Immature natural killer cell (primary cell): ENCODE measurements around the gene POLA1. TPM values are rescaled to one million over a fixed set of nuclear protein-coding genes. Genes with fewer than 3 reads are reported as not detected.

Experiments
- DNase-seq, 3 donors: peaks; one replicate each; pipeline ENCODE4 v3.0.0; 2022; ENCODE audit warnings: mixed read lengths in 1 of 3
- H3K27ac Mint-ChIP-seq, 6 donors: one replicate each; pipeline ENCODE4 v1.8.0; 2020; ENCODE audit warnings: mixed read lengths in 6 of 6, mild to moderate bottlenecking in 5 of 6, inconsistent platforms in 4 of 6, moderate library complexity in 3 of 6
- H3K27me3 Mint-ChIP-seq, 3 donors: one replicate each; pipeline ENCODE4 v1.8.0; 2020 to 2021; ENCODE audit warnings: low read depth in 3 of 3, mild to moderate bottlenecking in 3 of 3, mixed read lengths in 3 of 3, moderate library complexity in 3 of 3, inconsistent platforms in 1 of 3
- H3K36me3 Mint-ChIP-seq, 3 donors: one replicate each; pipeline ENCODE4 v1.8.0; 2020; ENCODE audit warnings: mixed read lengths in 3 of 3, inconsistent platforms in 2 of 3, mild to moderate bottlenecking in 2 of 3
- H3K4me1 Mint-ChIP-seq, 2 donors: one replicate each; pipeline ENCODE4 v1.8.0; 2020; ENCODE audit warnings: inconsistent platforms in 2 of 2, mild to moderate bottlenecking in 2 of 2, mixed read lengths in 2 of 2, moderate library complexity in 1 of 2
- H3K4me3 Mint-ChIP-seq, 5 donors: one replicate each; pipeline ENCODE4 v1.8.0; 2020; ENCODE audit warnings: mild to moderate bottlenecking in 5 of 5, mixed read lengths in 5 of 5, inconsistent platforms in 3 of 5, moderate library complexity in 3 of 5
- H3K9me3 Mint-ChIP-seq, 6 donors: one replicate each; pipeline ENCODE4 v1.8.0; 2020; ENCODE audit warnings: mild to moderate bottlenecking in 6 of 6, mixed read lengths in 6 of 6, inconsistent platforms in 4 of 6, moderate library complexity in 3 of 6
- polyA plus RNA-seq, 3 donors: library from polyadenylated mRNA; unstranded; fragments of 300-500 nt; fragmentation: Illumina TruSeq; gene quantifications; one replicate each; pipeline ENCODE4 v1.2.3, GENCODE V29; 2021

POLA1 gene
- polyA plus RNA-seq, 3 donors from 2014 or later = 3.8 to 6.5 (median 3.9) TPM

DNA sequence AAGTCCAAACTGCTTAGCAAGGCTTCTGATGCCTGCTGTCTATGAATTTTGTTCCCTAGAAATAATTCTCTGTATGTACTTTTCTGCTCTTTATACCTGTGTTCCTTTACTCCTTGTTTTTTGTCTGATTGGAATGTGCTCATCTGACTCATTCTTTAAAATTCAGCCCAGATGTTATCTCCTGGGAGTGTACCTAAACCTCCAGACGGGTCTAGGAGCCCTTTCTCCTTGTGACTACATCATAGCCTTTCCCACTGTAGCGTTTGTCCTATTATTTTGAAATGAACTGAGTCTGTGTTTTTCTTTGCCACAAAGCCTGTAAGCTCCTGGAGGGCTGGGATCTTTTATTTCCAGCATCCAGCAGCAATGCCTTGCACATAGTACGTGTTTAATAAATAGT is 26.3 kb downstream of the POLA1 start:
- H3K4me1 Mint-ChIP-seq = no peaks in the 10 kb centered on the region
- DNase-seq = no peak
- peaks cover 0 to 1% (median 0%) of the 10 kb centered on the region in 6 donors for H3K9me3 Mint-ChIP-seq
- no peak overlapping the region for H3K27ac Mint-ChIP-seq
- H3K36me3 Mint-ChIP-seq = peaks cover 8 to 18% (median 13%) of the 10 kb centered on the region in 3 donors
- no peak overlapping the region for H3K4me3 Mint-ChIP-seq
- H3K27me3 Mint-ChIP-seq = peaks cover 0 to 8% (median 0%) of the 10 kb centered on the region in 3 donors

DNA sequence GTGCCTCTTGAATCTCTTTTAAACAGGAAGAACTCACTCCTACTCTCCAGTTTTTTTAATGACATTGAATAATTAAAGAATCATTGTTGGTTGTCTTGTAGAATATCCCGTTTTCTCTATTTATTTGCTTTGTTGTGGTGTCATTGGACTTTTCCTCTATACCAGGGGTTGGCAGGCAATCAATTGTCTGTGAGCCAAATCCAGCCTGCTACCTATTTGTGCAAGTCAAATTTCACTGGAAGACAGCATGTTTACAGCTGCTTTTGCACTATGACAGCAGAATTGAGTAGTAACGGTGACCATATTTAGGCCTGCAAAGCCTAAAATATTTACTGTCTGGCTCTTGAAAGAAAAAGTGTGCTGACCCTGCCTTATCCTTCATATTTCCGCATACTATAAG is 34.8 kb downstream of the POLA1 start:
- no peaks in the 10 kb centered on the region for H3K9me3 Mint-ChIP-seq
- no peak overlapping the region for H3K4me3 Mint-ChIP-seq
- H3K36me3 Mint-ChIP-seq = peaks cover 0 to 3% (median 0%) of the 10 kb centered on the region in 3 donors
- H3K27me3 Mint-ChIP-seq = peaks cover 0 to 3% (median 2%) of the 10 kb centered on the region in 3 donors
- H3K4me1 Mint-ChIP-seq = no peaks in the 10 kb centered on the region
- H3K27ac Mint-ChIP-seq = no peak overlapping the region
- no peak for DNase-seq

DNA sequence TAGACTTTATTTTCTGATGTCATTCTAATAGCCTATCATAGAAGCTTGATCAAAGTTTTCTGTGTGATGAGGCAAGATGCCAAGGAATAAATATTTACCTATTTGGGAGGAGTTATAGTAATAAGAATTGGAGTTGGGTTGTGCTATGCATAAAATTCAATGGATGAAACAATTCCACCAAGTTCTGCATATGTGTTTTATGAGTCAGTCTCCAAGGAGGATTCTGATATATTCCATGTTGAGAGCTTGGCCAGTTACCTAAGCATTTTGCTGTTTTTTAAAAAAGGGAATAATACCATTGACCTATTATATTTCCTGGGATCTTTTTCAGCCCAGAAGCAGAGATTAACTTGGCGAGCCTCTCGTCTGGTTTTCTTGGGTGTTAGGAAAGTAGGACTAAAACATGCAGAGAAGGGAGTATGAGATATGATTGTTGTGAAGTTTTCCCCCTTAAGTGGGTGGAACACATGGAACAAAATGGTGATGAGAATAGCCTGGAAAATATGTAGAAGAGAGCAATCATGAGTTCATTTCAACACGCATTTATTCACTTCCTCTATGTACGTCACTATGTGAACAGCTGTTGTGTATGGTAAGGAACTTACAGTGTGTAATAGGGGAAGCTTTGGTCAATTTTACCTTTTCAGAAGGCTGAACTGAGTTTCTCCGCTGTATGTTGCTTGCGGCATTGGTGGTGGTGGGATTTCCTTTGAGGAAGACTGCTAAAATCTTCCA is 39.2 kb downstream of the POLA1 start:
- H3K27me3 Mint-ChIP-seq = peaks cover 0 to 2% (median 0%) of the 10 kb centered on the region in 3 donors
- H3K4me3 Mint-ChIP-seq = no peak overlapping the region
- H3K4me1 Mint-ChIP-seq = no peaks in the 10 kb centered on the region
- no peaks in the 10 kb centered on the region for H3K9me3 Mint-ChIP-seq
- no peak for DNase-seq
- H3K36me3 Mint-ChIP-seq = no peaks in the 10 kb centered on the region
- H3K27ac Mint-ChIP-seq = no peak overlapping the region

DNA sequence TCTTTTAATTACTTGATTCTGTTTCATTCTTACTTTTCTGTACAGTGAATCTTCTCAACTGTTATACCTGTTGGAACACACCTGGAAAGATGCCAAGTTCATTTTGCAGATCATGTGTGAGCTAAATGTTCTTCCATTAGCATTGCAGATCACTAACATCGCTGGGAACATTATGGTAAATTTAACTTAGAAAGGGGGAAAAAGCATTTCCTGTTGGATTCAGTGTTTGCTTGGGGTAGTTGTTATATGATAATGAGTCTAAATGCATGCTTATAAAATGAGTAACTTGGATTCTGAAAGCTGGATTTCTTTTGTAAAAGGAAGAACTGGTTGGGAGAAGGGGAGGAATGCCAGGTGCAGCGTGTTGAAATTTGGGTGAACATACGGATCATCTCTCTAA is 47.6 kb downstream of the POLA1 start:
- no peak overlapping the region for H3K4me3 Mint-ChIP-seq
- no peaks in the 10 kb centered on the region for H3K4me1 Mint-ChIP-seq
- no peak for DNase-seq
- H3K36me3 Mint-ChIP-seq = peaks cover 0 to 8% (median 7%) of the 10 kb centered on the region in 3 donors
- H3K27me3 Mint-ChIP-seq = peaks cover 0 to 4% (median 0%) of the 10 kb centered on the region in 3 donors
- H3K27ac Mint-ChIP-seq = no peak overlapping the region
- H3K9me3 Mint-ChIP-seq = no peaks in the 10 kb centered on the region

DNA sequence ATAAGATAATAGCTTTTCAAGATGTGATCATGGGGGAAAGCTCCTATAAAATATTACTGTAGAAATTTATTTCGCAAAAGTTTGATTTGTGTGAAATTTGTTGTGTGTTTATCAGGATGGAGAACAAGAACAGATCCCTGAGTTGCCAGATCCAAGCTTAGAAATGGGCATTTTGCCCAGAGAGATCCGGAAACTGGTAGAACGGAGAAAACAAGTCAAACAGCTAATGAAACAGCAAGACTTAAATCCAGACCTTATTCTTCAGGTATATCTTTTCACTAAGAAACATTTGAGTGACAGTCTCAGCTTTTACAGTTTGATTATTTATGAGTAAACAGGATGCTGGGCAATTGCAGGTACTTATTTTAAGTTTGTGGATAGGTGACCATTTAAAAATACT is 54.5 kb downstream of the POLA1 start:
- Mint-ChIP-seq H3K27ac (no peak overlapping the region), H3K4me1 (no peaks in the 10 kb centered on the region), H3K27me3 (peaks cover 0 to 4% (median 2%) of the 10 kb centered on the region in 3 donors), H3K4me3 (no peak overlapping the region), H3K36me3 (no peaks in the 10 kb centered on the region), H3K9me3 (no peaks in the 10 kb centered on the region)
- DNase-seq = no peak

GRCh38 chrX:24759786-24760185 is 66.1 kb downstream of the POLA1 start:
- Mint-ChIP-seq H3K4me1 (peaks cover 0 to 6% of the 10 kb centered on the region in 2 donors), H3K27me3 (peaks cover 0 to 3% (median 2%) of the 10 kb centered on the region in 3 donors), H3K9me3 (no peaks in the 10 kb centered on the region), H3K4me3 (no peak overlapping the region), H3K27ac (no peak overlapping the region), H3K36me3 (peaks cover 0 to 9% (median 4%) of the 10 kb centered on the region in 3 donors)
- DNase-seq = no peak

DNA sequence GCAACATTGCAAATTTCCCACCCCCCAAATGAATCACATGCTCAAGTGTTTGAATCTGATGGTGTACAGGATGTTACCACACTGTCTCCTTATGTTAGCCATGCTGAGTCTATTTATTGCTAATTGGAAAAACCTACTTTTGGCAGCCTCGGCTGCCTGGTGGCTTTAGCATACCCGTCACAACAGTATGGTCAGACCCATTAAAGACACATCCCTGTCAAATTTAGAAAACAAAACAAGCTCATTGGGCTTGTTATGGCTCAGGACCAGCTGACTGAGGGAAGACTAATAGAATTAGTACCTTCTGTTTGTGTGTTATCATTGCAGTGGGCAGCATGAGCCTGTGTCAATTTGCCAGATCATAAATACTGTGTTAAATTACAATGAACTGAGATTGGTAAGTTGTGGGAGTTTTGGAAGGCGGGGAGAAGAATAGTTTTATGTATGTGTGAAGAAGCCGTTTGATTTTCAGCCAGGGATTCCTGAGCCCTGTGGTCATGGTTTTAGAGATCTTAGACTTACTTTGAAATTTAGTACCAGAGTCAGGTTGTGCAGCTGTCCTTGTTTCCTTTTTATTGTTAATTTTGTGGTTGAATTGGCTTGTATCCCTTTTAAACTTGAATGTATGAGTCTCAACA is 66.8 kb downstream of the POLA1 start:
- Mint-ChIP-seq H3K4me3 (no peak overlapping the region), H3K27ac (no peak overlapping the region), H3K36me3 (peaks cover 0 to 9% (median 4%) of the 10 kb centered on the region in 3 donors), H3K27me3 (peaks cover 0 to 2% (median 2%) of the 10 kb centered on the region in 3 donors), H3K9me3 (no peaks in the 10 kb centered on the region), H3K4me1 (peaks cover 0 to 6% of the 10 kb centered on the region in 2 donors)
- DNase-seq = no peak

GRCh38 chrX:24761306-24761705 is 67.6 kb downstream of the POLA1 start:
- no peak overlapping the region for H3K4me3 Mint-ChIP-seq
- peak overlapping the region in 1 of 6 donors; percentile 58 for H3K27ac Mint-ChIP-seq
- H3K27me3 Mint-ChIP-seq = peaks cover 0 to 2% (median 2%) of the 10 kb centered on the region in 3 donors
- peaks cover 0 to 9% (median 0%) of the 10 kb centered on the region in 3 donors for H3K36me3 Mint-ChIP-seq
- DNase-seq = no peak
- peaks cover 0 to 6% of the 10 kb centered on the region in 2 donors for H3K4me1 Mint-ChIP-seq
- H3K9me3 Mint-ChIP-seq = no peaks in the 10 kb centered on the region

DNA sequence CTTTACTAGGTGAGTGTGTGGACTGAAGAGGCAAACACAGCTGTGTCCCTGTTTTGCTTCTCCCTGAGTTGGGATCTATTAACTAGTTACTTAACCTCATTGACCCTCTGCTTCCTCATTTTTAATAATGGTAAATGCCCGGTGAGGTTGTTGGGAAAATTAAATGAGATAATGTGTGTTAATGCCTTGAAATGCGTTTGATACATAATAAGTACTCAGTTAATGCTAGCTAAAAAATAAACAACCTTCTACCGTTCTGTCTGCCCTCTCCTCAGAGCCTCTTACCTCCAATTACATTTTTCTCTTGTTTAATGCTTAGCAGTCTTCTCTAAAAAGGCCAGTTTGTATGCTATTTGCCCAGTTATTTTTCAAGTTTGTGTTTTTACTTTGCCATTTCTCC is 70.3 kb downstream of the POLA1 start:
- Mint-ChIP-seq H3K4me1 (peaks cover 0 to 6% of the 10 kb centered on the region in 2 donors), H3K27me3 (peaks cover 0 to 2% (median 2%) of the 10 kb centered on the region in 3 donors), H3K9me3 (no peaks in the 10 kb centered on the region), H3K36me3 (peaks cover 0 to 9% (median 0%) of the 10 kb centered on the region in 3 donors), H3K27ac (no peak overlapping the region), H3K4me3 (no peak overlapping the region)
- no peak for DNase-seq

GRCh38 chrX:24767557-24767956 is 73.8 kb downstream of the POLA1 start:
- Mint-ChIP-seq H3K4me1 (no peaks in the 10 kb centered on the region), H3K9me3 (peaks cover 0 to 2% (median 0%) of the 10 kb centered on the region in 6 donors), H3K4me3 (no peak overlapping the region), H3K27ac (no peak overlapping the region), H3K36me3 (peaks cover 0 to 3% (median 0%) of the 10 kb centered on the region in 3 donors), H3K27me3 (peaks cover 0 to 2% (median 2%) of the 10 kb centered on the region in 3 donors)
- DNase-seq = no peak

GRCh38 chrX:24768556-24768955 is 74.8 kb downstream of the POLA1 start:
- Mint-ChIP-seq H3K4me1 (no peaks in the 10 kb centered on the region), H3K4me3 (no peak overlapping the region), H3K27me3 (peaks cover 0 to 2% (median 2%) of the 10 kb centered on the region in 3 donors), H3K27ac (no peak overlapping the region), H3K9me3 (peaks cover 0 to 2% (median 0%) of the 10 kb centered on the region in 6 donors), H3K36me3 (peaks cover 0 to 3% (median 0%) of the 10 kb centered on the region in 3 donors)
- no peak for DNase-seq

- peaks cover 0 to 6% (median 0%) of the 10 kb centered on the region in 3 donors for H3K36me3 Mint-ChIP-seq
- DNase-seq = no peak
- no peak overlapping the region for H3K27ac Mint-ChIP-seq
- peaks cover 0 to 2% (median 0%) of the 10 kb centered on the region in 6 donors for H3K9me3 Mint-ChIP-seq
- H3K4me1 Mint-ChIP-seq = peaks cover 0 to 13% of the 10 kb centered on the region in 2 donors
- peaks cover 0 to 2% (median 0%) of the 10 kb centered on the region in 3 donors for H3K27me3 Mint-ChIP-seq
- no peak overlapping the region for H3K4me3 Mint-ChIP-seq
These were observed 80.9 kb downstream of the POLA1 start for GRCh38 chrX:24774650-24775049.

DNA sequence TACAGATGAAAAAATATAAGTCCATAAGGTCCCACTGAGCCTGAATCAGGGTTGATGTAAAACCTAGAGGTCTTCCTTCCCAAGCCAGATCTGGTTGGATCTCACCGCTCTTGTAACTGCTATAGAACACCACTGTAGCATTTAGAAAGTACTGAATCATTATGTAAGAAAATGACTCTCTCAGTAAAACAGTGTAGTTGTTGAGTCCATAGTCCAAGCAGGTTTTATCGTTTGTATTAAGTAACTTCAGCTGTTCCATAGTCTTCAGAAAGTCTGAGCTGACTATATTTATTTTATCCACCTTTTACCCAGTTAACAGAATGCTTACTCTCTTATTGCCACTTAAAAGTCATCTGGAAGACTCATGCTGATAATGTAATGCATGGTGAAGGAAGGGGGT is 82.2 kb downstream of the POLA1 start:
- Mint-ChIP-seq H3K36me3 (peaks cover 0 to 3% (median 0%) of the 10 kb centered on the region in 3 donors), H3K27ac (no peak overlapping the region), H3K27me3 (peaks cover 0 to 2% (median 0%) of the 10 kb centered on the region in 3 donors), H3K9me3 (no peaks in the 10 kb centered on the region), H3K4me3 (no peak overlapping the region), H3K4me1 (peaks cover 0 to 13% of the 10 kb centered on the region in 2 donors)
- no peak for DNase-seq

GRCh38 chrX:24777660-24778059 is 83.9 kb downstream of the POLA1 start:
- H3K27ac Mint-ChIP-seq = peak overlapping the region in 3 of 6 donors; percentile 19 to 54 (median 35)
- no peak for DNase-seq
- peaks cover 0 to 3% (median 3%) of the 10 kb centered on the region in 3 donors for H3K36me3 Mint-ChIP-seq
- no peaks in the 10 kb centered on the region for H3K9me3 Mint-ChIP-seq
- H3K4me1 Mint-ChIP-seq = peaks cover 0 to 13% of the 10 kb centered on the region in 2 donors
- H3K27me3 Mint-ChIP-seq = peaks cover 0 to 2% (median 0%) of the 10 kb centered on the region in 3 donors
- no peak overlapping the region for H3K4me3 Mint-ChIP-seq
